Panc1 (cell line): Measurements from ENCODE around the gene DIAPH3. TPM values are rescaled to one million over a fixed set of nuclear protein-coding genes. Genes with fewer than 3 reads are reported as not detected.

Experiments used
- ATAC-seq: fragments of 200-7000 bp; cut with Tn5 transposase; 2 replicates; pipeline ENCODE4 v1.9.1; 2020; ENCODE audit warnings: mild to moderate bottlenecking, moderate library complexity
- BruUV-seq: library from RNA; stranded (reverse); fragments of 400-500 nt; replicated peaks from 2 replicates; lab custom pipeline; 2021; lab: Mats Ljungman, UMichigan
- CTCF ChIA-PET: fragments of 300-600 bp; sonication (Branson Sonifier 250); formaldehyde crosslinking; loops from one replicate; lab custom pipeline; 2022; ENCODE audit warnings: antibody characterized with exemption; lab: Charles Lee
- POLR2A ChIA-PET: fragments of 300-600 bp; sonication (Branson Sonifier 250); formaldehyde crosslinking; loops from one replicate; lab custom pipeline; 2022; ENCODE audit warnings: antibody characterized with exemption; lab: Charles Lee
- DNase-seq: peaks from one replicate; pipeline ENCODE4 v3.0.0-alpha.2; 2010; ENCODE audit warnings: low read depth, low spot score
- H3K27ac ChIP-seq: 2 replicates; pipeline ENCODE4 v1.5.1; 2011; ENCODE audit warnings: mild to moderate bottlenecking, low read length, inconsistent platforms
- H3K27me3 ChIP-seq: fragments of 200-500 bp; sonication (Bioruptor generic); 2 replicates; pipeline ENCODE4 v1.6.0; 2014; ENCODE audit warnings: low read length, inconsistent platforms; ENCODE audit not compliant: control insufficient read depth, insufficient read depth
- H3K36me3 ChIP-seq: fragments of 200-500 bp; sonication (Bioruptor generic); 2 replicates; pipeline ENCODE4 v1.5.1; 2014; ENCODE audit warnings: inconsistent platforms, mild to moderate bottlenecking, low read length, moderate library complexity; ENCODE audit not compliant: control insufficient read depth, insufficient read depth
- H3K4me1 ChIP-seq: 2 replicates; pipeline ENCODE4 v1.5.1; 2011; ENCODE audit warnings: inconsistent platforms, mild to moderate bottlenecking, low read length, moderate library complexity; ENCODE audit not compliant: control insufficient read depth, insufficient read depth
- H3K4me3 ChIP-seq, 2 experiments: 2 replicates each; pipeline ENCODE4 v1.5.1; 2011 to 2012; ENCODE audit warnings: low read depth in 2 of 2, low read length in 2 of 2, mild to moderate bottlenecking in 2 of 2, inconsistent platforms in 1 of 2, moderate library complexity in 1 of 2
- H3K9me3 ChIP-seq: fragments of 200-500 bp; sonication (Bioruptor generic); 2 replicates; pipeline ENCODE4 v1.5.1; 2014; ENCODE audit warnings: low read depth, mild to moderate bottlenecking, inconsistent platforms, low read length, moderate library complexity; ENCODE audit not compliant: control insufficient read depth, insufficient read depth
- CTCF ChIP-seq: fragments of 450-650 bp; IDR thresholded peaks from 2 replicates; pipeline ENCODE4 v1.5.1; 2017; ENCODE audit warnings: mild to moderate bottlenecking
- POLR2AphosphoS5 ChIP-seq: IDR thresholded peaks from 2 replicates; pipeline ENCODE4 v1.6.1; 2012; ENCODE audit warnings: mild to moderate bottlenecking, low read depth, low read length, moderate library complexity
- SIN3A ChIP-seq: IDR thresholded peaks from 2 replicates; pipeline ENCODE4 v1.6.1; 2012; ENCODE audit warnings: low read depth, mild to moderate bottlenecking, low read length, moderate library complexity, borderline replicate concordance; ENCODE audit not compliant: insufficient read depth
- TCF7L2 ChIP-seq: IDR thresholded peaks from 2 replicates; pipeline ENCODE4 v1.6.1; 2011; ENCODE audit warnings: mild to moderate bottlenecking, low read depth, low read length, inconsistent platforms
- in situ Hi-C: cut with HindIII; loops from 2 replicates; pipeline ENCODE4 v1.10.0; 2016; ENCODE audit warnings: low sequenced_read_pairs, low pct_unique_long_range_greater_than_20kb
- intact Hi-C: fragments of 100-400 bp; cut with micrococcal nuclease; formaldehyde crosslinking; loops from one replicate; pipeline ENCODE4 v1.10.0; 2022; ENCODE audit not compliant: unreplicated experiment
- total RNA-seq: library from RNA; stranded (reverse); gene quantifications from one replicate; pipeline ENCODE4 v1.2.1, GENCODE V29; 2021; ENCODE audit not compliant: unreplicated experiment
- TF ChIP-seq, protein P1 (sequence below), 2 experiments: IDR thresholded peaks; 2 replicates each; pipeline ENCODE4 v1.6.1; 2011 to 2012; ENCODE audit warnings: low read depth in 2 of 2, control low read depth in 1 of 2, low read length in 1 of 2, mild to moderate bottlenecking in 1 of 2, moderate library complexity in 1 of 2; ENCODE audit not compliant: insufficient read depth in 1 of 2

The DIAPH3 gene
- total RNA-seq, 1 experiment from 2014 or later: 15.4 TPM

GRCh38 chr13:60035874-60036273 is 127.9 kb downstream of the DIAPH3 start:
- DNase-seq (no peak), ATAC-seq (no peak)
- in situ Hi-C loops: no loop called here
- POLR2A ChIA-PET: no interaction called here
- Histone ChIP-seq H3K4me1 (no peaks in the 10 kb centered on the region), H3K4me3 (no peak overlapping the region), H3K36me3 (no peaks in the 10 kb centered on the region), H3K27me3 (no peaks in the 10 kb centered on the region), H3K9me3 (no peaks in the 10 kb centered on the region), H3K27ac (no peak overlapping the region)
- TF ChIP-seq TCF7L2 (no peak), CTCF (no peak), SIN3A (no peak), POLR2AphosphoS5 (no peak)
- TF ChIP-seq, protein P1, sequence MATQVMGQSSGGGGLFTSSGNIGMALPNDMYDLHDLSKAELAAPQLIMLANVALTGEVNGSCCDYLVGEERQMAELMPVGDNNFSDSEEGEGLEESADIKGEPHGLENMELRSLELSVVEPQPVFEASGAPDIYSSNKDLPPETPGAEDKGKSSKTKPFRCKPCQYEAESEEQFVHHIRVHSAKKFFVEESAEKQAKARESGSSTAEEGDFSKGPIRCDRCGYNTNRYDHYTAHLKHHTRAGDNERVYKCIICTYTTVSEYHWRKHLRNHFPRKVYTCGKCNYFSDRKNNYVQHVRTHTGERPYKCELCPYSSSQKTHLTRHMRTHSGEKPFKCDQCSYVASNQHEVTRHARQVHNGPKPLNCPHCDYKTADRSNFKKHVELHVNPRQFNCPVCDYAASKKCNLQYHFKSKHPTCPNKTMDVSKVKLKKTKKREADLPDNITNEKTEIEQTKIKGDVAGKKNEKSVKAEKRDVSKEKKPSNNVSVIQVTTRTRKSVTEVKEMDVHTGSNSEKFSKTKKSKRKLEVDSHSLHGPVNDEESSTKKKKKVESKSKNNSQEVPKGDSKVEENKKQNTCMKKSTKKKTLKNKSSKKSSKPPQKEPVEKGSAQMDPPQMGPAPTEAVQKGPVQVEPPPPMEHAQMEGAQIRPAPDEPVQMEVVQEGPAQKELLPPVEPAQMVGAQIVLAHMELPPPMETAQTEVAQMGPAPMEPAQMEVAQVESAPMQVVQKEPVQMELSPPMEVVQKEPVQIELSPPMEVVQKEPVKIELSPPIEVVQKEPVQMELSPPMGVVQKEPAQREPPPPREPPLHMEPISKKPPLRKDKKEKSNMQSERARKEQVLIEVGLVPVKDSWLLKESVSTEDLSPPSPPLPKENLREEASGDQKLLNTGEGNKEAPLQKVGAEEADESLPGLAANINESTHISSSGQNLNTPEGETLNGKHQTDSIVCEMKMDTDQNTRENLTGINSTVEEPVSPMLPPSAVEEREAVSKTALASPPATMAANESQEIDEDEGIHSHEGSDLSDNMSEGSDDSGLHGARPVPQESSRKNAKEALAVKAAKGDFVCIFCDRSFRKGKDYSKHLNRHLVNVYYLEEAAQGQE (IDR thresholded peaks at IDR 0.05; ENCODE audit: insufficient read depth in 1 of 2, low read depth in 2 of 2, low read length in 1 of 2): no peak
- intact Hi-C loops: no loop called here
- CTCF ChIA-PET: no interaction called here
- no TSS peak for BruUV-seq

DNA sequence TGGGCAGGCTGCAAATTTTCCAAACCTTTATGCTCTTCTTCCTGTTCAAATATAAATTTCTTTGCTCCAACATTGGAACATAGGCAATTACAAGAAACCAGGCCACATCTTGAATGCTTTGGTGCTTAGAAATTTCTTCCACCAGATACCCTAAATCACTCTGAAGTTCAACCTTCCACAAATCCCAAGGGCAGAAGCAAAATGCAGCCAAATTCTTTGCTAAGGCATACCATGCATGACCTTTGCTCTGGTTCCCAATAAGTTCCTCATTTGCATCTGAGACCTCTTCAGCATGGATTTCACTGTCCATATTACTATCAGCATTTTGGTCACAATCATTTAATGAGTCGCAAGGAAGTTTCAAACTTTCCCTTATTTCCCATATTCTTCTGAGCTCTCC is 130.9 kb downstream of the DIAPH3 start:
- no peaks in the 10 kb centered on the region for H3K36me3 ChIP-seq
- no peaks in the 10 kb centered on the region for H3K4me1 ChIP-seq
- no TSS peak for BruUV-seq
- in situ Hi-C loops (no loop called here), intact Hi-C loops (no loop called here)
- POLR2A ChIA-PET: no interaction called here
- H3K9me3 ChIP-seq: no peaks in the 10 kb centered on the region
- CTCF ChIA-PET: no interaction called here
- H3K27me3 ChIP-seq: no peaks in the 10 kb centered on the region
- TF ChIP-seq SIN3A (no peak), POLR2AphosphoS5 (no peak), CTCF (no peak), TCF7L2 (no peak)
- TF ChIP-seq, protein P1 (IDR thresholded peaks at IDR 0.05; ENCODE audit: insufficient read depth in 1 of 2, low read depth in 2 of 2, low read length in 1 of 2): no peak
- H3K27ac ChIP-seq: no peak overlapping the region
- DNase-seq (no peak), ATAC-seq (no peak)
- no peak overlapping the region for H3K4me3 ChIP-seq
